ENCODE data around the gene TRRAP. TPM values are rescaled to one million over a fixed set of nuclear protein-coding genes. Genes with fewer than 3 reads are reported as not detected.
A peak's percentile ranks its signal among the peaks of the same experiment; 100 is the strongest.

Gene TRRAP
- total RNA-seq, 4 donors from 2014 or later = 15.2 to 18.8 (median 17.0) TPM

GRCh38 chr7:99003419-99003818 is 125.1 kb downstream of the TRRAP start:
- Histone ChIP-seq H3K4me1 (no peaks in the 10 kb centered on the region), H3K27ac (no peak overlapping the region), H3K27me3 (no peaks in the 10 kb centered on the region), H3K4me3 (no peak overlapping the region), H3K9me3 (no peaks in the 10 kb centered on the region), H3K36me3 (peaks cover 0 to 69% of the 10 kb centered on the region in 2 donors)
- in situ Hi-C loops (cut with MboI; ENCODE audit: low sequenced_read_pairs in 4 of 4) (no loop called here), intact Hi-C loops (cut with DNase I; ENCODE audit: low total_unique reads) (no loop called here)
- DNase-seq = no peak
- TF ChIP-seq POLR2A (IDR thresholded peaks at IDR 0.05) (no peak), CTCF (IDR thresholded peaks at IDR 0.05 in 4 of 5, conservative IDR thresholded peaks at IDR 0.05 in 1 of 5) (no peak)
- ATAC-seq = no peak

- H3K36me3 ChIP-seq = peaks cover 0 to 72% of the 10 kb centered on the region in 2 donors
- in situ Hi-C loops (cut with MboI; ENCODE audit: low sequenced_read_pairs in 4 of 4) = no loop called here
Observed at GRCh38 chr7:99004216-99004615, 125.9 kb downstream of the TRRAP start.

GRCh38 chr7:99004781-99005500 is 126.6 kb downstream of the TRRAP start:
- TF ChIP-seq CTCF (IDR thresholded peaks at IDR 0.05 in 4 of 5, conservative IDR thresholded peaks at IDR 0.05 in 1 of 5) = no peak
- Histone ChIP-seq H3K9me3 (no peaks in the 10 kb centered on the region), H3K4me3 (no peak overlapping the region), H3K4me1 (no peaks in the 10 kb centered on the region), H3K27me3 (no peaks in the 10 kb centered on the region), H3K27ac (no peak overlapping the region), H3K36me3 (peaks cover 0 to 72% of the 10 kb centered on the region in 2 donors)
- DNase-seq (no peak), ATAC-seq (no peak)
- intact Hi-C loops (cut with DNase I; ENCODE audit: low total_unique reads) = no loop called here
- in situ Hi-C loops (cut with MboI; ENCODE audit: low sequenced_read_pairs in 4 of 4) = no loop called here

More at GRCh38 chr7:99004216-99004615, 125.9 kb downstream of the TRRAP start:
- Histone ChIP-seq H3K27me3 (no peaks in the 10 kb centered on the region), H3K4me1 (no peaks in the 10 kb centered on the region), H3K27ac (no peak overlapping the region), H3K9me3 (no peaks in the 10 kb centered on the region), H3K4me3 (no peak overlapping the region)
- TF ChIP-seq POLR2A (IDR thresholded peaks at IDR 0.05) = no peak
- TF ChIP-seq CTCF (IDR thresholded peaks at IDR 0.05 in 4 of 5, conservative IDR thresholded peaks at IDR 0.05 in 1 of 5) = no peak
- intact Hi-C loops (cut with DNase I; ENCODE audit: low total_unique reads) = no loop called here
- ATAC-seq = no peak
- DNase-seq = no peak

GRCh38 chr7:99005776-99006175 is 127.4 kb downstream of the TRRAP start:
- Histone ChIP-seq H3K27ac (no peak overlapping the region), H3K36me3 (peaks cover 0 to 75% of the 10 kb centered on the region in 2 donors), H3K27me3 (no peaks in the 10 kb centered on the region), H3K9me3 (no peaks in the 10 kb centered on the region), H3K4me3 (no peak overlapping the region), H3K4me1 (no peaks in the 10 kb centered on the region)
- DNase-seq (peak in 1 of 2 donors; percentile 9), ATAC-seq (no peak)
- TF ChIP-seq CTCF (IDR thresholded peaks at IDR 0.05 in 4 of 5, conservative IDR thresholded peaks at IDR 0.05 in 1 of 5) (no peak), POLR2A (IDR thresholded peaks at IDR 0.05) (no peak)
- intact Hi-C loops (cut with DNase I; ENCODE audit: low total_unique reads) (no loop called here), in situ Hi-C loops (cut with MboI; ENCODE audit: low sequenced_read_pairs in 4 of 4) (no loop called here)
